ENCODE data around the gene PTPRT. TPM values are rescaled to one million over a fixed set of nuclear protein-coding genes. Genes with fewer than 3 reads are reported as not detected.

Gene PTPRT
- total and polyA plus RNA-seq, 11 donors: 0.04 to 2.5 (median 0.25) TPM; not detected in 2

- Histone ChIP-seq H3K4me3 (no peak overlapping the region), H3K9me3 (no peaks in the 10 kb centered on the region), H3K27me3 (no peaks in the 10 kb centered on the region), H3K36me3 (no peaks in the 10 kb centered on the region), H3K27ac (no peak overlapping the region), H3K4me1 (no peaks in the 10 kb centered on the region)
- TF ChIP-seq POLR2A (IDR thresholded peaks at IDR 0.05) (no peak), CTCF (IDR thresholded peaks at IDR 0.05) (no peak)
- intact Hi-C loops (cut with DNase I): no loop called here
- ATAC-seq: no peak
- DNase-seq: no peak
- WGBS, 4 donors: 74 to 81% (median 77%) methylated on average over 4 of the region's 4 CpGs
These were observed 921.8 kb downstream of the PTPRT start for GRCh38 chr20:42267793-42268384.

- Histone ChIP-seq H3K4me1 (no peaks in the 10 kb centered on the region), H3K36me3 (no peaks in the 10 kb centered on the region), H3K27me3 (no peaks in the 10 kb centered on the region), H3K4me3 (no peak overlapping the region), H3K9me3 (no peaks in the 10 kb centered on the region), H3K27ac (no peak overlapping the region)
- DNase-seq (no peak), ATAC-seq (no peak)
- TF ChIP-seq POLR2A (IDR thresholded peaks at IDR 0.05): no peak
- no peak for TF ChIP-seq CTCF (IDR thresholded peaks at IDR 0.05)
- intact Hi-C loops (cut with DNase I): no loop called here
- WGBS, 4 donors: 82 to 92% (median 85%) methylated on average over 6 of the region's 6 CpGs
These were observed 927.9 kb downstream of the PTPRT start for GRCh38 chr20:42261766-42262270.

- DNase-seq: no peak
- no peak for ATAC-seq
- Histone ChIP-seq H3K4me1 (no peaks in the 10 kb centered on the region), H3K36me3 (no peaks in the 10 kb centered on the region), H3K27ac (no peak overlapping the region), H3K9me3 (no peaks in the 10 kb centered on the region), H3K4me3 (no peak overlapping the region), H3K27me3 (no peaks in the 10 kb centered on the region)
- 54 to 78% (median 73%) methylated on average over 4 of the region's 4 CpGs for WGBS, 4 donors
- TF ChIP-seq CTCF (IDR thresholded peaks at IDR 0.05): no peak
- no peak for TF ChIP-seq POLR2A (IDR thresholded peaks at IDR 0.05)
- intact Hi-C loops (cut with DNase I): no loop called here
These were observed 929.5 kb downstream of the PTPRT start for GRCh38 chr20:42260184-42260583.

- Histone ChIP-seq H3K27ac (no peak overlapping the region), H3K36me3 (no peaks in the 10 kb centered on the region), H3K4me3 (no peak overlapping the region), H3K4me1 (no peaks in the 10 kb centered on the region), H3K27me3 (no peaks in the 10 kb centered on the region), H3K9me3 (no peaks in the 10 kb centered on the region)
- intact Hi-C loops (cut with DNase I): no loop called here
- WGBS, 4 donors: 83 to 90% (median 87%) methylated on average over 4 of the region's 4 CpGs
- TF ChIP-seq CTCF (IDR thresholded peaks at IDR 0.05) (no peak), POLR2A (IDR thresholded peaks at IDR 0.05) (no peak)
- DNase-seq (no peak), ATAC-seq (no peak)
These were observed 930.3 kb downstream of the PTPRT start for GRCh38 chr20:42259389-42259788.
